Osteoblast (primary cell): Measurements from ENCODE around the gene MRM1. TPM values are rescaled to one million over a fixed set of nuclear protein-coding genes. Genes with fewer than 3 reads are reported as not detected.

Experiments
- DNase-seq: peaks from one replicate; pipeline ENCODE4 v3.0.0; 2011; ENCODE audit warnings: low spot score, mixed read lengths; ENCODE audit not compliant: insufficient read length; ENCODE audit errors: missing footprints
- H2AFZ ChIP-seq: 2 replicates; pipeline ENCODE4 v1.6.0; 2011; ENCODE audit warnings: mild to moderate bottlenecking, low read length
- H3K27ac ChIP-seq: 2 replicates; pipeline ENCODE4 v1.5.1; 2011; ENCODE audit warnings: mild to moderate bottlenecking, low read depth, low read length, moderate library complexity
- H3K27me3 ChIP-seq: 2 replicates; pipeline ENCODE4 v1.6.0; 2012; ENCODE audit warnings: mild to moderate bottlenecking, control low read depth, inconsistent platforms, low read length, moderate library complexity; ENCODE audit not compliant: insufficient read depth
- H3K36me3 ChIP-seq: 2 replicates; pipeline ENCODE4 v1.5.1; 2011; ENCODE audit warnings: mild to moderate bottlenecking, low read length, control low read depth, moderate library complexity; ENCODE audit not compliant: insufficient read depth
- H3K4me1 ChIP-seq: 2 replicates; pipeline ENCODE4 v1.5.1; 2011; ENCODE audit warnings: mild to moderate bottlenecking, low read length, control low read depth, moderate library complexity; ENCODE audit not compliant: insufficient read depth
- H3K4me2 ChIP-seq: 2 replicates; pipeline ENCODE4 v1.6.0; 2011; ENCODE audit warnings: mild to moderate bottlenecking, low read length; ENCODE audit not compliant: insufficient read depth
- H3K4me3 ChIP-seq: fragments of 200-600 bp; sonication (generic); 3 replicates; pipeline ENCODE4 v1.5.1; 2012; ENCODE audit warnings: mild to moderate bottlenecking, low read length, inconsistent platforms; ENCODE audit not compliant: insufficient read depth
- H3K79me2 ChIP-seq: 2 replicates; pipeline ENCODE4 v1.6.0; 2012; ENCODE audit warnings: mild to moderate bottlenecking, low read length, control low read depth, inconsistent platforms; ENCODE audit not compliant: insufficient read depth
- H3K9me3 ChIP-seq: 2 replicates; pipeline ENCODE4 v1.5.1; 2011; ENCODE audit warnings: low read depth, low read length, control low read depth
- H4K20me1 ChIP-seq: 2 replicates; pipeline ENCODE4 v1.6.0; 2012; ENCODE audit warnings: mild to moderate bottlenecking, low read length, control low read depth; ENCODE audit not compliant: insufficient read depth
- CTCF ChIP-seq: IDR thresholded peaks from 2 replicates; pipeline ENCODE4 v1.5.1; 2011; ENCODE audit warnings: mild to moderate bottlenecking, low read depth, low read length, moderate library complexity; ENCODE audit errors: extremely low read depth
- total RNA-seq: library from RNA; depleted of rRNA; stranded (reverse); fragments of >200 nt; gene quantifications from 2 replicates; pipeline ENCODE4 v1.2.3, GENCODE V29; 2012

MRM1 gene
- total RNA-seq, 1 donor = 4.0 TPM

GRCh38 chr17:36610474-36610873, 9.1 kb downstream of the MRM1 start:
- Histone ChIP-seq H3K36me3 (no peaks in the 10 kb centered on the region), H3K4me2 (no peak overlapping the region), H4K20me1 (peaks cover 7% of the 10 kb centered on the region), H3K79me2 (peaks cover 8% of the 10 kb centered on the region), H3K9me3 (no peaks in the 10 kb centered on the region), H3K27me3 (peaks cover 4% of the 10 kb centered on the region), H3K4me1 (peaks cover 11% of the 10 kb centered on the region), H3K27ac (no peak overlapping the region), H2AFZ (no peak overlapping the region), H3K4me3 (no peak overlapping the region)
- no peak for TF ChIP-seq CTCF
- DNase-seq = no peak

- H3K36me3 ChIP-seq = no peaks in the 10 kb centered on the region
- no peak overlapping the region for H3K4me3 ChIP-seq
- peaks cover 4% of the 10 kb centered on the region for H3K27me3 ChIP-seq
- TF ChIP-seq CTCF = no peak
- H3K9me3 ChIP-seq = no peaks in the 10 kb centered on the region
- H3K4me2 ChIP-seq = peak overlapping the region; percentile 53
- H2AFZ ChIP-seq = no peak overlapping the region
- H3K27ac ChIP-seq = peak overlapping the region; percentile 71
- peak; percentile 83 for DNase-seq
- H4K20me1 ChIP-seq = no peaks in the 10 kb centered on the region
- H3K79me2 ChIP-seq = no peaks in the 10 kb centered on the region
- H3K4me1 ChIP-seq = peaks cover 11% of the 10 kb centered on the region
These were observed 10.1 kb downstream of the MRM1 start for GRCh38 chr17:36611345-36612072.

- no peaks in the 10 kb centered on the region for H4K20me1 ChIP-seq
- no peaks in the 10 kb centered on the region for H3K79me2 ChIP-seq
- no peaks in the 10 kb centered on the region for H3K36me3 ChIP-seq
- H2AFZ ChIP-seq = no peak overlapping the region
- DNase-seq = no peak
- H3K4me3 ChIP-seq = no peak overlapping the region
- peaks cover 11% of the 10 kb centered on the region for H3K4me1 ChIP-seq
- no peaks in the 10 kb centered on the region for H3K9me3 ChIP-seq
- peak overlapping the region; percentile 71 for H3K27ac ChIP-seq
- no peak for TF ChIP-seq CTCF
- H3K4me2 ChIP-seq = peak overlapping the region; percentile 53
- H3K27me3 ChIP-seq = peaks cover 4% of the 10 kb centered on the region
These were observed 10.9 kb downstream of the MRM1 start for GRCh38 chr17:36612323-36612722.

- H3K4me1 ChIP-seq = peaks cover 11% of the 10 kb centered on the region
- no peaks in the 10 kb centered on the region for H4K20me1 ChIP-seq
- no peaks in the 10 kb centered on the region for H3K79me2 ChIP-seq
- no peak for TF ChIP-seq CTCF
- H3K36me3 ChIP-seq = no peaks in the 10 kb centered on the region
- no peak overlapping the region for H3K4me3 ChIP-seq
- H3K27ac ChIP-seq = no peak overlapping the region
- H2AFZ ChIP-seq = no peak overlapping the region
- H3K27me3 ChIP-seq = peaks cover 4% of the 10 kb centered on the region
- H3K4me2 ChIP-seq = no peak overlapping the region
- no peak for DNase-seq
- H3K9me3 ChIP-seq = no peaks in the 10 kb centered on the region
These were observed 11.8 kb downstream of the MRM1 start for GRCh38 chr17:36613155-36613554.
